ENCODE measurements around the gene SDHAF2. TPM values are rescaled to one million over a fixed set of nuclear protein-coding genes. Genes with fewer than 3 reads are reported as not detected.
"Not testable (repeated sequence)": the region's sequence is repeated elsewhere in the genome, so short reads cannot be mapped to it uniquely, and the experiment has no call there.

Gene SDHAF2
- total RNA-seq, 1 experiment from 2014 or later, result 18.2 TPM

DNA sequence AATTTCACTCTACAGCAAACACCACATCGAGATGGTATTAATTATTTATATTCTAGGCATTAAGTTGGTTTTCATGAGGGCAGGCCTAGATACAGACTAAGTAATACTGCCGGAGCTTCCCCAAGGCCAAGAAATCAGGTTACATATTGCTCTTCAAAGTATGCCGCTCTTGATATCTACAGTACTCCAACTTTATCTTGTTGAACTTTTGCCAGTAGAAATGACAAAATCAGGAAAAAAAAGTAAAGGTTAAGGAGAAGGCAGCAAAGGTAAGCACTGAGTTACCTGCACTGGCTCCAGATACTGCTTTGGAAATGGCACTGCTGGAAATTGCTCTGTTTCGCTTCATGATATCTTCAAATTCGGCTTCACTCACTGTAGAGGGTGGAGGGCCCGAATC lies 14.5 kb upstream of the SDHAF2 start:
- Histone ChIP-seq H3K9me3 (no peaks in the 10 kb centered on the region), H3K27me3 (no peaks in the 10 kb centered on the region), H3K36me3 (peaks cover 98% of the 10 kb centered on the region), H3K4me3 (no peak overlapping the region)
- no peak for DNase-seq

DNA sequence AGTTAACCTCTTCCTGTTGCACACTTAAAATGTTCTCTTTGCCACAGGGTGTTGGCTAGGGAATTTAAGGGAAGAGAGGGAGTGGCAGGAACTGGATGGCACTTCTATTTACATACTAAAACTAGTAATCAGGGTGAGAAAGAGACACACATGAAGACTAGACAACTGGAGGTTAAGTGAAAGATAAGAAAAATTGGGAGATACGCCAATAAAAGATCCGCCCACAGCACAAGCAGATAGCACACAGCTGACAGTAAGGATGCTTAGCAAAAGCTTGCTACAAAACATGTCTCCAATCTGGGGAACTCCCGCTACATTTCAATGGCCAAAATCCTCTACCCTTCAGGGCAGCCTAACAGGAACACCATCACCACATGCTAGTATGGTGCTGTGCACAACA lies 13.0 kb upstream of the SDHAF2 start:
- H3K27me3 ChIP-seq, result no peaks in the 10 kb centered on the region
- peaks cover 98% of the 10 kb centered on the region for H3K36me3 ChIP-seq
- H3K9me3 ChIP-seq, result no peaks in the 10 kb centered on the region
- no peak for DNase-seq
- H3K4me3 ChIP-seq, result no peak overlapping the region

DNA sequence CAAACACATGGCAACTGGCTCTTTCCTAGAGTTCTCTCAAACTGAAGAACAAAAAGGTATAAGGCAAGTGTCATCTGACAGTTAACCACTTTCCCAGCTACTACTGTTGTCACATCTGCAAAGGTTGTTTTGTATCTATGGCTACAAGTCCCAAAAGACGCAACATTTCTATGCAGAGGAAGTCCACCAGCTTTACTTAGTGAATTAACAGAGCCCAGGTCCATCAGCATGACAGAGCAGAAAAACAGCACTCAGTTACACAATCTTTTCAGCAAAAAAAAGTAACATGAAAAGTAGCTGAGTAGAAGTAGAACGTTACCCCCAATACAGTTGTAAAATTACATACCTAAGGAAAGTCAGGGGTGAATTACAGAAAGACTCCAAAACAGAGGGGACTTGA lies 12.3 kb upstream of the SDHAF2 start:
- Histone ChIP-seq H3K36me3 (peaks cover 100% of the 10 kb centered on the region), H3K4me3 (no peak overlapping the region), H3K27me3 (no peaks in the 10 kb centered on the region), H3K9me3 (no peaks in the 10 kb centered on the region)
- no peak for DNase-seq

DNA sequence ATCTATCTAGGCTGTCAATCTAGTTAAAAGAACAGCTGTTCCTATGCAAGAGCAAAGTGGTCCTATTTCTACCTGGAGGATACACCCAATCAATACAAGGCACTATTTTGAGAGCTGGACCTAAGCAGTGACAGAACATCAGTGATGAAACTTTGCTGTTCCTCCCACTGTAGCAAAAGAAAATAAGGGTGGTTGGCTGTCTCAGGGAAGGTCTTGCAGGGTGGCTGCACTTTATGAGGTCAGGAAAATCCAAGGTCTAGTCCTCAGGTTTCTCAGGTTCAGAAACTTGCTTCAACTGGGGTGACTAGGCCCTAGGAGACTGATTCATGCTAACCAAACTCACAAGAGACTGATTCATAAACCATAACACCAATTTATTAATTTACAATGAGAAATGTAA lies 11.8 kb upstream of the SDHAF2 start:
- peaks cover 97% of the 10 kb centered on the region for H3K36me3 ChIP-seq

DNA sequence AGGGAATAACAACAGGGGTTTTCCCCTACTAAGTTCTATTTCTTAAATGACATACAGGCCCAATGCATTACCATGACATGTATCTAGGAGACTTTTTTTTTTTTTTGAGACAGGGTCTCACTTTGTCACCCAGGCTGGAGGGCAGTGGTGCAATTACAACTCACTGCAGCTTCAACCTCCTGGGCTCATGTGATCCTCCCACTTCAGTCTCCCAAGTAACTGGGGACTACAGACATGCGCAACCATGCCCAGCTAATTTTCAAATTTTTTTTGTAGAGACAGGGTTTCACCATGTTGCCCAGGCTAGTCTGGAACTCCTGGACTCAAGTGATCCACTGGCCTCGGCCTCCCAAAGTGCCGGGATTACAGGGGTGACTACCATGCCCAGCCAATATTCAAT lies 7.7 kb upstream of the SDHAF2 start:
- Histone ChIP-seq H3K4me3 (no peak overlapping the region), H3K27me3 (no peaks in the 10 kb centered on the region), H3K9me3 (no peaks in the 10 kb centered on the region), H3K36me3 (peaks cover 96% of the 10 kb centered on the region)
- no peak for DNase-seq

More for the DNA sequence above, 11.8 kb upstream of the SDHAF2 start:
- Histone ChIP-seq H3K27me3 (no peaks in the 10 kb centered on the region), H3K9me3 (no peaks in the 10 kb centered on the region), H3K4me3 (no peak overlapping the region)
- no peak for DNase-seq

DNA sequence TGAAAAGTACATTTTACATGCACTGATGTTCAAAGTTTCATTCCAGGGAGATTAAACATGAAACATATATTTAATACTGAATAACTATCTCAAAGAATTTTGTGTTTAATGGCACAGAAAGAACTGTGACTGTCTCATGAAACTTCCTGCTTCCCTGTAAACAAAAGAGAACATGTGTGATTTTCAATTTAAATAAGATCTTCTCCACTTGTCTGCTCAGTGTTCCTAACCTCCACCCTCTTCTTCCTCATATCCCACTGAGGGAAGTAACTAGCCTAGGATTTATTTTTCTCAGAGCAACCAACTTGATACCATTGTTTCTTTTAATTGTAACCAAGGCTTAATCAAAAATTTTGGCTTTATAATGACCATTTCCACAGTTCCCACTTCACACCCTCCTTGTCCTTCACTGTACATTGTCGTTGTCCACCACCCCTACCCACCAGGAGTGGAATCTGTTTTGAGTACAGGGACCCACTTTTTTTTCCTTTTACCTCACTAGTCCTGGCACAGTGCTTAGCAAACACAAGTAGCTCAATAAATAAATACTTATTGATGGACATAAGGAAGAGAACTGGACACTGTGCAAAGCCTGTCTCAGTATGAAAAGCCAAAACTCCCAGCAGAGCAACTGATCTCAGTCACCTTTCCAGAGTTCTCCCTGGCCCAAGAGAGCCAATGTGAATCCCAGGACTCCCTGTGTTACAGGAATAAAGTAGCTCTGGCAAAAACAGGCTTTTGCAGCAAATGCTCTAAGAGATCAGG lies 4.4 kb upstream of the SDHAF2 start:
- DNase-seq, result no peak
- H3K9me3 ChIP-seq, result no peaks in the 10 kb centered on the region
- peaks cover 81% of the 10 kb centered on the region for H3K36me3 ChIP-seq
- no peaks in the 10 kb centered on the region for H3K27me3 ChIP-seq
- no peak overlapping the region for H3K4me3 ChIP-seq

DNA sequence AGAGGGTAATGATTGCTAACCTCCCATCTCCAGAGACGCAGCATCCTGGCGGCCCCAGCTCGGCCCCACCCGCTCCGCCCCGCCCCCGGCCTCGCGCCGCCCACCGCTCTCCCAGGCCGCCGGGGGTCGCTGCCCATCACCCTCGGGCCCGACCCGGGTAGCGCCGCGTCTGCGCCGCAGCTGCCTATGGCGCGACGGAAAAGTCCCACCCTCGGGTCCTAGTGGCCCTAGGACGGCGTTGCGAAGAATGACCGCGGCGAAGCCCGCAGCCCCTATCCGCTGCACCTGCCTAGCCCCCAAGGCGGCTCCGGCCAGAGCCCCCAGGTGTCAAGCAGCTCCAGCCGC lies 606 bp upstream of the SDHAF2 start:
- peaks cover 55% of the 10 kb centered on the region for H3K36me3 ChIP-seq
- no peaks in the 10 kb centered on the region for H3K27me3 ChIP-seq
- H3K4me3 ChIP-seq, result peak overlapping the region; percentile 74
- no peaks in the 10 kb centered on the region for H3K9me3 ChIP-seq
- DNase-seq, result peak; percentile 74

DNA sequence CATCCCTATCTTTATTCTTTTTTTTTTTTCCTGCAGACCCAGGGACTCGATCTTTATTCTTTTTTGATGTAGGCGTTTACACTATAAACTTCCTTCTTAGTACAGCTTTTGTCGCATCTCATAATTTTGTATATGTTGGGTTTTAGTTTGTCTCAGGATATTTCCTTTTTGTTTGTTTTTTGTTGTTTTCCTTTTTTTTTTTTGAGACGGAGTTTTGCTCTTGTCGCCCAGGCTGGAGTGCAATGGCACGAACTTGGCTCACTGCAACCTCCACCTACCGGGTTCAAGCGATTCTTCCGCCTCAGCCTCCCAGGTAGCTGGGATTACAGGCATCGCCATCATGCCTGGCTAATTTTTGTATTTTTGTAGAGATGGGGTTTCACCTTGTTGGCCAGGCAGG lies 915 bp downstream of the SDHAF2 start:
- not testable (repeated sequence) for DNase-seq, H3K9me3 ChIP-seq, H3K27me3 ChIP-seq
- peak overlapping the region; percentile 74 for H3K4me3 ChIP-seq
- H3K36me3 ChIP-seq, result peaks cover 50% of the 10 kb centered on the region

DNA sequence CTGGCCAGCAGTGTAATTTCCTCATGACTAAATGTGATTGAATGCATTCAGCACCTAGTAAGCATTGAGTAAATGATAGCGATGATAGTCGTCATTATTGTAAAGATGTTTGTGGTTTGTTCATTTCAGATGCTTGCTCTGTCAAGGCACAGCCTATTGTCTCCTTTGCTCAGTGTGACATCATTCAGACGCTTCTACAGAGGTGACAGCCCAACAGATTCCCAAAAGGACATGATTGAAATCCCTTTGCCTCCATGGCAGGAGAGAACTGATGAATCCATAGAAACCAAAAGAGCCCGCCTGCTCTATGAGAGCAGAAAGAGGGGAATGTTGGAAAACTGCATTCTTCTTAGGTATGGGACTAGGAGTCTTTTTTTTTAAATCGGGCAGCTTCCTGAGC lies 7.6 kb downstream of the SDHAF2 start:
- peaks cover 78% of the 10 kb centered on the region for H3K36me3 ChIP-seq
- no peak for DNase-seq
- H3K27me3 ChIP-seq, result no peaks in the 10 kb centered on the region
- H3K9me3 ChIP-seq, result no peaks in the 10 kb centered on the region
- no peak overlapping the region for H3K4me3 ChIP-seq

DNA sequence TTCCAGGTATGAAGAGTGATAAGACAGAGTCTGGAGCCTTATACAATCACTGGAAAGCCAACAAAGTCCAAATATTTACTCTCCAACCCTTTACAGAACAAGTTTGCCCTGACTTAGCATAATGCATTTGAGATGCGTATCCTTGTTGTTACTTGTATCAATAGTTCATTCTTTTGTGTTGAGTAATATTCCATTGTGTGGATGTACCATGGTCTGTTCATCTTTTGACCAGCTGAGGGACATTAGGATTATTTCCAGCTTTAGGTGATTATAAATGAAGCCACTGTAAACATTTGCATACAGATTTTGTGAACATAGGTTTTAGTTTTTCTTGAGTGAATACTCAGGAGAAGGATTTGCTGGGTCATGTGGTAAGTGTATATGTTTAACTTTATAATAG lies 9.7 kb downstream of the SDHAF2 start:
- Histone ChIP-seq H3K4me3 (no peak overlapping the region), H3K36me3 (peaks cover 85% of the 10 kb centered on the region), H3K9me3 (no peaks in the 10 kb centered on the region), H3K27me3 (no peaks in the 10 kb centered on the region)
- DNase-seq, result no peak

DNA sequence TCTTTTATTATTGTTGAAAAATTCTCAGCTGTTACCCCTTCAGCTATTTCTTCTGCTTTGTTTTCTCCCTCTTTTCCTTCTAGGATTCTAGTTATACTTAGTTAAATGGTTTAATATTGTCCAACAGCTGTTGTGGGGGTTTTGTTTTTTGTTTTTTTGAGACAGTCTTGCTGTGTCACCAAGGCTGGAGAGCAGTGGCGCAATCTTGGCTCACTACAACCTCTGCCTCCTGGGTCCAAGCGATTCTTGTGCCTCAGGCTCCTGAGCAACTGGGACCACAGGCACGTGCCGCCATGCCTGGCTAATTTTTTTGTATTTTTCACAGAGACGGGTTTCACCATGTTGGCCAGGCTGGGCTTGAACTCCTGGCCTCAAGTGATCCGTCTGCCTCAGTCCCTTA lies 12.7 kb downstream of the SDHAF2 start:
- Histone ChIP-seq H3K27me3 (no peaks in the 10 kb centered on the region), H3K4me3 (no peak overlapping the region), H3K36me3 (peaks cover 85% of the 10 kb centered on the region), H3K9me3 (no peaks in the 10 kb centered on the region)
- DNase-seq, result no peak

DNA sequence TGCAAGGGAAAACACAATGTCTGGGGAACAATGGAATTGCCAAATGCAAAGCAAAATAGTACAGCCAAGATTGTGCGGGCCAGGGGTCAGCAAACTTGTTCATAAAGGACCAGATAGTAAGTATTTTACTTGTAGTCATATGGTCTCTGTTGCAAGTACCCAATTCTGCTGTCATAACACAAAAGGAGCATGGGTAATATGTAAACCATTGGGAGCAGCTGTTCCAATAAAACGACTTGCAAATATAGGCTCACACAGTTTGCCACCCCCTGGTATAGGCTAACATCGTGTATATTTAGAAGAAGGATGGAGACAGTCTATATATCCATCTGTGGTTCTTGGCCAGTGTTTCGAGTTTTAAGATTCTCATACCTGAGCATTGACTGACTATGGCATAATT lies 15.6 kb downstream of the SDHAF2 start:
- H3K27me3 ChIP-seq, result no peaks in the 10 kb centered on the region
- H3K9me3 ChIP-seq, result no peaks in the 10 kb centered on the region
- H3K4me3 ChIP-seq, result no peak overlapping the region
- peaks cover 78% of the 10 kb centered on the region for H3K36me3 ChIP-seq
- no peak for DNase-seq

DNA sequence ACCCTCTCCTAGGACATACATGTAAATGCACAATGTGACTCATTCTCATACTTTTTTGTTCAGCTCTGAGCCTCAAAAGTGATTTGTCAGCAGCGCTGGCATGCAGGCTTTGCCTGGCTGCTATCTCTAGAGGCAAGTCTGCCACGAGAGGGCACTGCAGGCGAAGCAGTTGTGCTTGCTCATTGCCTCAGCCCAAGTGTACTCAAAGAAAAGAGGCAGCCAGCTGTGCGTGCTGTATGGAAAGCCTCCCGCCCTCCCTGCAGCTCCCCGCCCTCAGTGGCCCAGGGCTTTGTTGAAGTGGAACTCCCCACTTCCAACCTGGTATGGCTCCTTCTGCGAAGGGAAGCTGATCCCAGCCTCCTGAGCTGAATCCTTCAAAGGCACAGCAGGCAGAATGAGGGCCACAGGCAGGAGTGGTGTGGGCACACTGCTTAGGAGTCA lies 16.3 kb downstream of the SDHAF2 start:
- Histone ChIP-seq H3K36me3 (peaks cover 75% of the 10 kb centered on the region), H3K27me3 (no peaks in the 10 kb centered on the region), H3K9me3 (no peaks in the 10 kb centered on the region), H3K4me3 (no peak overlapping the region)
- peak; percentile 92 for DNase-seq

DNA sequence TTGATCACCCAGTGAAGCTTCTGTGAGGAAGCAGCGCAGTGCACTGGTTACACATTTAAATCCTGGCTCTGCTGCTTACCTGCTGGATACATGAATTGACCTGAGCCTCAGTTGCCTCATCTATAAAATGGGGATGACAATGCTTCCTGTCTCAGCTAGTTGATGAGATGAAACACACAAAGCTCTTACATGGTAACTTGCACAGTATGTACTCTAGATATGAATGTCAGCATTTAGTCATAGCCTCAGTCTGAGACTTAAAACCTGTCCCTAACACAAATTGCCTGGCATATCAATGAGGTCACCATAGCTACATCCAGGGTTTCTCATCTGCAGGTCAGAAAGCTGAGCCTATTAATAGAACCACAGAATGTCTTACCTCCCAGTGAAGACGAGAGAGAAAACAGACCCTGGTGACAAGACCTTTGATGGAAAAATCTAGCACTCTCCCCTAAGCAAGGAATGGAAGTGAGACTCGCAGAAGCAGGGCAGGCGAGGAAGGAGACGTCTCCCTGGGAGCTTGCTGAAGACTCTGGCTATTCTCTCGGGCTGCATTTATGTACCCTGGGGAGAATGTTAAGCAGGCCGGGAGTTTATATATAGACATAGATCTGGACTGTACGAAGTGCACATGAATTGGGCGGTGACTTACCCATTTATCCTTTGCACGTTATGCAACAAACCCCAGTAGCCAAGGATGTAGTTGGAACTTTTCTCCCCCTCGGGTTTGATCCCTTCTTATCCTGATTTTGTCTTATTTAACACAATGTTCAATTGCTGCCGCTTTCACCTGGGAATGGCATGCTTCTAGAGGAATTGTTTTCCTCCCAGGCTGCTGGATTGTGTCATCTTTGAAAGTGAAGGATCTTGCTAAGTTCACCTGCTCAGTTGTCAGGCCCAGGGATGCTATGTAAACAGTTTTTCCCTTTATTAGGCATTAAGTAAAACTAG lies 18.0 kb downstream of the SDHAF2 start:
- peaks cover 67% of the 10 kb centered on the region for H3K36me3 ChIP-seq

DNA sequence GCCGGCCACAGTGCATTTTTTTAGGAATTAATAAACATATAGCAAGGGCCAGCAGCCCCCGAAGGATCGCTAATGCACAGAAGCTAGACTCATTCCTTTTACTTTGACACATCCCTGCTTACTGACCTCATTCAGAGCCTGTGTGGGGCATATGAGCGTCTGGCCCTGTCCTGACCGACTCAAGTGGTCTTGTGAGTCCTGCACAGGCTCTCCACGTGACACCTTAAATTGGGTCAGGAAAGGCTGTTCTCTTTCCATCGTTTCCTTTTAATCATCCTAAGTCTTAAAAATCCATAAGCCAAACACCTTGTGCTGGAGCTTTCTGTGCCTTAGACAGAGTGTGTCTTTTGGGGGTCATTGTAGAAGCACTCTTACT lies 18.6 kb downstream of the SDHAF2 start:
- no peaks in the 10 kb centered on the region for H3K9me3 ChIP-seq
- DNase-seq, result no peak
- H3K27me3 ChIP-seq, result no peaks in the 10 kb centered on the region
- H3K36me3 ChIP-seq, result peaks cover 60% of the 10 kb centered on the region
- H3K4me3 ChIP-seq, result no peak overlapping the region

More for the DNA sequence above, 18.0 kb downstream of the SDHAF2 start:
- DNase-seq, result no peak
- no peak overlapping the region for H3K4me3 ChIP-seq
- H3K27me3 ChIP-seq, result no peaks in the 10 kb centered on the region
- no peaks in the 10 kb centered on the region for H3K9me3 ChIP-seq

DNA sequence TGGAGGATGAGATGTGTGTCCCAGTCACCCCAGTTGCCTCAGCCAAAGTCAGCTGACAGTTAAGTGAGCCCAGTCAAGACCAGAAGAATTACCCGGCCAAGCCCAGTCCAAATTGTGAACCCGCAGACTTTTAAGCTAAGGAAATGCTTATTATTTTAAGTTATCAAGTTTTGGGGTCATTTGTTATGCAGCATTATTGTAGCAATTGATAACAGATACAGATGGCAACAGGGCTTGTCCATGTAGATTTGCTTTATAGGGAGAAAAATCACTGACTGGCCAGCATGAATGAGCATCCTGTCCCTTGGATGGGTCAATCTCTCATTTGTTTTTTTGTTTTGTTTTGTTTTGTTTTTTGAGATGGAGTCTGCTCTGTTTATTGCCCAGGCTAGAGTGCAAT lies 22.9 kb downstream of the SDHAF2 start:
- Histone ChIP-seq H3K36me3 (peaks cover 36% of the 10 kb centered on the region), H3K9me3 (no peaks in the 10 kb centered on the region), H3K4me3 (no peak overlapping the region), H3K27me3 (no peaks in the 10 kb centered on the region)
- DNase-seq, result no peak

DNA sequence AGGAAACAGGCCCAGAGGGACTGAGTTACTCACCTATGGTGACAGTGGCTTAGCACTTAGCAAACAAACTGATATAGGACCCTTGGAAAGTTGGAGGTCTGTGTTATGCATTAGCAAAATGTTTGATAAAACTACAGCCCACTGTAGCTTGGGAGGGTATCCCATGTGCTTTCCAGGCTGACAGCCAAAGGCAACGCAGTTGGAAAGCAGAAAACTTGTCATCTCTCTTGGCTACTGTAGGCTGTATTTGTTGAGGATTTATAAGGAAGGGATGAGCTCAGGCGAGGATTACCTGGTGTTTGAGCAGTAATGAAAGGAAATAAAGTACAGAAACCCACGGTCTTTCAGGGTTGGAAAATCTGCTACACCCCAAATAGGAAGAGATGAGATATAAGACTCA lies 23.8 kb downstream of the SDHAF2 start:
- H3K4me3 ChIP-seq, result no peak overlapping the region
- H3K36me3 ChIP-seq, result peaks cover 28% of the 10 kb centered on the region
- H3K27me3 ChIP-seq, result no peaks in the 10 kb centered on the region
- no peaks in the 10 kb centered on the region for H3K9me3 ChIP-seq
- no peak for DNase-seq

DNA sequence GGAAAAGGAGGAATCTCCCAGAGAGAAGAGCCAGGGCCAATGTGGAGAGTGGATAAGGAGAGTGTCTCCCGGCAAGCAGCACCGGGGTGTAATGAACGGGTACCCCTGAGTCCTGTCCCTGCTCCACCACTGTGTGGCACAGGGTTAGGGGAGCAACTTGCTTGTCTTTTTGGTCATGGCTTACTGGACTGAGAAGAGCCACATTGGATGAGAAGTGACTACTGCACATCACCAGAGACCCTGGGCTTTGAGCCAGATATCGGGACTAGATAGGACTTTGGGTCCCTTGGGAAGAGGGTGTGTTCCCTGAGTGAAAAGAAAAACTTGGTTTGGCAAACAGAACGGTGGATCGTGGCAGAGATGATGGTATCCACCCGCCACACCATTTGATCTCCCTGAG lies 24.6 kb downstream of the SDHAF2 start:
- H3K36me3 ChIP-seq, result peaks cover 24% of the 10 kb centered on the region
- H3K4me3 ChIP-seq, result no peak overlapping the region
- H3K9me3 ChIP-seq, result no peaks in the 10 kb centered on the region
- no peak for DNase-seq
- no peaks in the 10 kb centered on the region for H3K27me3 ChIP-seq

Measured in MG63 (cell line).